ENCODE measurements around the gene NSD2.
"Not testable (repeated sequence)": the region's sequence is repeated elsewhere in the genome, so short reads cannot be mapped to it uniquely, and the experiment has no call there.

The NSD2 gene

DNA sequence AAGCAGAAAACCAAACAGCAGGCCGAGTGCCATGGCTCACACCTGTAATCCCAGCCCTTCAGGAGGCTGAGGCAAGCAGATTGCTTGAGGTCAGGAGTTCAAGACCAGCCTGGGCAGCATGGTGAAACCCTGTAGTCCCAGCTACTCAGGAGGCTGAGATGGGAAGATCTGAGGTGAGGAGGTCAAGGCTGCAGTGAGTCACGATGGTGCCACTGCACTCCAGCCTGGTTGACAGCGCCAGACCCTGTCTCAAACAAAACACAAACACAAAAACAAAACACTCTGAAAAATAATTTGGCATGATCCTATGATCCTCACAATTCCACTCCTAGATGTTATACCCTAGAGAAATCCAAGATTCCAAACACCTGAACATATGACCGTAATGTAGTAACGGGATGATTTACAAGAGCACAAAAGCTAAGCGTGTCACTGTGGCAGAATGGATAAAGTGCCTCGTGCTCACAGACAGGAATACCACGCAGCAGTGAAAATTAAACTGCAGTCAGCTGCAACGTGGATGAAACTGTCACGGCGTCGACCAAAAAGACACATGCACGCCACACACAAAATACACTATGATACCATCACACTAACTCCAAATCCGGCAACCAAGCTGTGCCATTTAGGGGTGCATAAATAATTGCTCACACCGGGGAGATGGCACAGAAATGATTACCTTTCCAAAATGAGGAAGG is 135.9 kb downstream of the NSD2 start:
- DNase-seq (ENCODE audit: low read depth) = no peak

DNA sequence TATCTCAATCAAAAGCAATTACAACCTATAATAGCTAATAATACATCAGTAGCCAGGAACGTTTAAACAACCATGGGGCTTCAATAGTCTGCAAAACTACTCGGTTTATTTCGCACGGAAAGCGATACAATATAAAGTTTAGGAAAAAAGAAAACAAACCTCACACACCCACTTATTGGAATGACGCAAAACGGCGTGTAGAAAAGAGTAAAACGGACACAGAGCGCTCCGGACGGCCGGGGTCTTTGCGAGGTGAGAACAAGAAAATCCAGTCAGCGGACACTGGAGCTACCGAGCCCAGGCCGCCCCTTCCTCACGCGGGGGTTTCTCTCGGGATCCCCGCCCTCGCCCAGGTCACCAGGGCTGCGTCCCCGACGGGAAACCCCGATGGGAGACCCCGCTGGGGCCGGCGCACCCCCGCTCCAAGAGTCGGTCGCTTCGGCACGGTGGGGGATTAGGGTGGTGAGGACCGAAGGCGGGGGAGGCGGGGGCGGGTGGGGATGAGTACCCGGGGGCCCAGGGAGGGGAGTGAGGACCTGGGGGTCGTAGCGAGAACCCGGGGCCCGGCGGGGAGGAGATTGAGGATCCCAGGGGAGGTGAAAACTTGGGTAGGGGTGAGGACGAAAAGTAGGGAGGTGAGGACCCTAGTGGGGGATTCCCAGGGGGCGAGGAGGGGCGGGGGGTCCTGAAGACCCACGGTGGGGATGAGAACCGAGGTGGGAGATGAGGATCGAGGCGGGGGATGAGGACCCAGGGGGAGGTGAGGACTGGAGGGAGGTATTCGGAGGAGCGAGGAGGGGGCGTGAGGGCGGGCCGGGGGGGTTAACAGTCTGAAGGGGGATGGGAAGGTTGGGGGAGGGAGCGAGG is 136.8 kb downstream of the NSD2 start:
- DNase-seq (ENCODE audit: low read depth) = no peak

DNA sequence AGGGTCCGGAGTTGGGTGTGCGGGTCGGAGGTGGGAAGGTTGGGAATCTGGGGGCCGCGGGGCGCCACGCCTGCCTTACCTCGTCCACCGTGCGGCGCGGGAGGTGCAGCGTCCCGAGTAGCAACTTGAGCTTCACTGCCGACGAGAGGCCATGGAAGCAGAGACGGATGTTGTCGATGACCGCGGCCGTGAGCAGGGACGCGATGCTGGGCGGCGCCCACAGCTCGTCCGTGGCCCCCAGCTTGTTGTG is 137.4 kb downstream of the NSD2 start:
- no peak for DNase-seq (ENCODE audit: low read depth)

GRCh38 chr4:2008921-2009650 is 137.9 kb downstream of the NSD2 start, which contains the start of gene NELFA:
NELFA (minus strand) TSS chr4:2008974; CDS start chr4:2008959, 15 bp downstream.
- peak; percentile 95 for DNase-seq (ENCODE audit: low read depth)

- peak; percentile 25 for DNase-seq (ENCODE audit: low read depth)
These were observed 138.5 kb downstream of the NSD2 start for GRCh38 chr4:2009651-2010233.

DNA sequence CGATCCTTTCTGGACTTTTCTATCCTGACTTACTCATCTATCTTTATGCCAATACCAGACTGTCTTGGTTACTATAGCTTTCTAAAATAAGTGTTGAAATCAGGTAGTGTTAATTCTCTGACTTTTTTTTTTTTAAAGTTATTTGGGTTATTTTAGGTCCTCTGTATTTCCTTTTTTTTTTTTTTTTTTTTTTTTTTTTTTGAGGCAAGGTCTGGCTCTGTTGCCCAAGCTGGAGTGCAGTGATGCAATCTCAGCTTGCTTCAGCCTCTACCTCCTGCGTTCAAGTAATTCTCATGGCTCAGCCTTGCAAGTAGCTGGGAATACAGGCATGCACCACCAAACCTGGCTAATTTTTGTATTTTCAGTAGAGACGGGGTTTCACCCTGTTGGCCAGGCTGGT is 140.4 kb downstream of the NSD2 start:
- DNase-seq (ENCODE audit: low read depth) = no peak

DNA sequence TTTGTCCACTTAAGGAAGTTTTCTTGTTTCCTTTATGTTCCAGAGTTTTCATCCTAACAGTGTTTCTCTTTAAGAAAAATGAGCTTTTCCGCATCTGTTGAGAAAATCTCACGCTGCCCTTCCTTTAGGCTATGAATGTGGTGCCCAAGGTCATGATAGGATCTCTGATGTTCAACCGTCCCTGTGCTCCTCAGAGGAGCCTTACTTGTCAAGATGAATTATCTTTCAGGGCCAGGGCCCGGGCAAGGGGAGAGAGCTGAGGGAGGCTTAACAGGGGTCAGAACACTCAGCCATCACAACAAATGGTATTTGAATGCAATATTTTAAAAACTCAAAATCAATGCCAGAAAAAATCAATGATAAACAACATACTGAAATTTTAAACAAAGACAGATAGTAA is 143.8 kb downstream of the NSD2 start:
- DNase-seq (ENCODE audit: low read depth) = no peak

GRCh38 chr4:2021358-2022018 is 150.3 kb downstream of the NSD2 start:
- not testable (repeated sequence) for DNase-seq (ENCODE audit: low read depth)

GRCh38 chr4:2024683-2025082 is 153.5 kb downstream of the NSD2 start:
- DNase-seq (ENCODE audit: low read depth) = no peak

- DNase-seq (ENCODE audit: low read depth) = no peak
These were observed 154.6 kb downstream of the NSD2 start for GRCh38 chr4:2025817-2026216.

DNA sequence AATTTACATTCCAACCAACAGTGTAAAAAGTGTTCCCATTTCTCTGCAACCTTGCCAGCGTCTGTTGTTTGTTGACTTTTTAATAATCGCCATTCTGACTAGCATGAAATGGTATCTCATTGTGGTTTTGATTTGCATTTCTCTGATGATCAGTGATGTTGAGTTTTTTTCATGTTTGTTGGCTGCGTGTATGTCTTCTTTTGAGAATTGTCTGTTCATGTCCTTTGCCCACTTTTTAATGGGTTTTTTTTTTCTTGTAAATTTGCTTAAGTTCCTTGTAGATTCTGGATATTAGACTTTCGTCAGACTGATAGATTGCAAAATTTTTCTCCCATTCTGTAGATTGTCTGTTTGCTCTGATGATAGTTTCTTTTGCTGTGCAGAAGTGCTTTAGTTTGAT is 155.9 kb downstream of the NSD2 start:
- DNase-seq (ENCODE audit: low read depth) = not testable (repeated sequence)

- not testable (repeated sequence) for DNase-seq (ENCODE audit: low read depth)
These were observed 160.0 kb downstream of the NSD2 start for GRCh38 chr4:2031161-2031560.
